Hematopoietic multipotent progenitor cell treated with erythropoietin and hydrocortisone succinate and interleukin-3 and kit ligand, for 8 days (in vitro differentiated cells): ENCODE measurements around the gene SLC8A1.
A peak's percentile ranks its signal among the peaks of the same experiment; 100 is the strongest.

Experiments used
- DNase-seq: peaks from one replicate; pipeline ENCODE4 v3.0.0-alpha.2; 2015

The SLC8A1 gene

DNA sequence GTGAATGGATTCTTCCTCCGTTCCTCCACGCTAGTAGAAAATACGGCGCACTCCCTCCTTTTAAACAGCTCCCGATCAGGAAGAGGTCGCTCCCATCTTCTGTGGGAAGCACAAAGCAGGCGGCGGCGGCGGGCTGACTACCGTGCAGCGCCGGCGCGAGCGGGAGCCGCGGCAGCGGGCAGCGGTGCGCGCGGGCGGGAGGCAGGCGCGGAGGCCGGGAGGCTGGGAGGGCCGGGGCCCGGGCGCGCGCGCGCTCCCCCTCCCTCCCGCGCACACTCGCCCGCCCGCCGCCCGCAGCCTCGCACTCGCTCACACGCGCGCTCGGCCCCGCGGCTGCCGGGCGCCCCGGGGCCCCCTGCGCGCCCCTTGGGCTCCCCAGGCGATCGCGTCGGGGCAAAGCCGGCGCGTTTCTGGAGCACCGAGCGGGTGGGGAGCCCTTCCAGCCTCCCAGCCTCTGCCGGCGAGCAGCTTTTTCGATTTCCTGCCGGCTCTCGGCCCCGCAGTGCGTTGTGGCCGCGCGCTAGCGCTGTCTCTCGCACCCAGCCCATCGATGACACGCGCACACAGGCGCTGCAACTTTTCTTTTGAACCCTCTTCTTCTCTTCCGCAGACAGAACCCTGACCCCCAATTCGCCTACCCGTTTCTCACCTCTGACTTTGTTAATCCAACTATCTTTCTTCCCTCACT, at the start of gene SLC8A1:
SLC8A1 (minus strand) TSS at position 173 of the 688 bp plus-strand sequence.
- no peak for DNase-seq

DNA sequence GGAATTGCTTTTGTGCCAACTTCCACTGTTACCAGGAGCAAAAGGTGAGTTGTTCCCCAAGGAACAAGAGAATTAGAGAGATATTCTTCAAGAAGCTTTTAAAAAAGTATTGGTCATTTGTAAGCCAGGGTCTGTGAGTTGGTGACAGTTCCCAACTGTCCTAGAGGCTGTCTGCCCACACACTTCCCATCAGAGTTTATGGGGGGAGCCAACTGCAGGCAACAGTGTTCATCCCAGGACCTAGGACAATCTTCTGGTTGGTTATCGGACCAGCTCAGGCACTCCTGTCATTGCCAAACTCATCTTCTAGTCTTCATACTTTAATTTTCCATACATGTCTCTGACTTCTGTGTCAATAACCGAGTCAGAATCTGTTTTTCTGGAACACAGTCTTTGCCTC, 47.5 kb upstream of the SLC8A1 start:
- DNase-seq, result no peak

DNA sequence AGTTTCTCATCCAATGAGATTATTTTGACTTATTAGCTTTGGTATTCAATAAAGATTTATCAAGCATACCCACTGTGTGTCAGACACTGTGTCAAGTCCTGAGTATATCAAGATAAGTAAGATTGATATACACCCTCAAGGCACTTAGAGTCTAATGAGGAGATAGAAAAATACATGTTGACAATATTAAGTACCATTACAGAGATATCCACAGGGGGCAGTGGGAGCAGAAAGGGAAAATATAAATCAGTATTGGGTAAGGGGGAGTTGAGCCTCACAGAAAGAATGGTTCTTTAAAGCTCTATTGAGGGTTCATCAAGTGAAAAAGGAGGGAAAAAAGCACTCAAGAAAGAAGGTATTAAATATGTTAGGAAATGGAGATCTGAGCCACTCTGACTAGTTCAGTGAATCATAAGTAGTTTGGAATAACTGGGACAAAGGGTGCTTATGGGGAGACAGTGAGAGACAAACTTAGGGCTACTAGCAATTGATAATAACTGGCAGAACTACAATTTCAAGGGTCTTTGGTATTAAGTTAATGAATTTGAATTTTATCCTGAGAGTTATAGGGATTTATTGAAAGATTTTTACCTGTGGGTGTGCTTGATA, 45.5 kb upstream of the SLC8A1 start:
- DNase-seq, result no peak

DNA sequence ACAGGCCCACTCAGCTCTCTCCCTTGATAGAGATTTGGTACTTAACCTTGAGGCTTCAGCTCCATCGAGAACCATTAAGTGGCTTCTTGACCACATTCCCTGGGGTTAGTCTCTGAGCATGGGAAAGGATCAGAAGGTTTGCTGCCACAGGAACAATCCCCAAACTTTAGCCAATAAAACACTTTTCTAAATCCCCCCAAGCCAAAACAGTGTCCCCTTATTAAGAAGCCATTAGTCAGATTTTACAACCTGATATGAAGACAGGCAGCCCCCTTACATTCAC, 37.7 kb upstream of the SLC8A1 start:
- DNase-seq, result no peak

DNA sequence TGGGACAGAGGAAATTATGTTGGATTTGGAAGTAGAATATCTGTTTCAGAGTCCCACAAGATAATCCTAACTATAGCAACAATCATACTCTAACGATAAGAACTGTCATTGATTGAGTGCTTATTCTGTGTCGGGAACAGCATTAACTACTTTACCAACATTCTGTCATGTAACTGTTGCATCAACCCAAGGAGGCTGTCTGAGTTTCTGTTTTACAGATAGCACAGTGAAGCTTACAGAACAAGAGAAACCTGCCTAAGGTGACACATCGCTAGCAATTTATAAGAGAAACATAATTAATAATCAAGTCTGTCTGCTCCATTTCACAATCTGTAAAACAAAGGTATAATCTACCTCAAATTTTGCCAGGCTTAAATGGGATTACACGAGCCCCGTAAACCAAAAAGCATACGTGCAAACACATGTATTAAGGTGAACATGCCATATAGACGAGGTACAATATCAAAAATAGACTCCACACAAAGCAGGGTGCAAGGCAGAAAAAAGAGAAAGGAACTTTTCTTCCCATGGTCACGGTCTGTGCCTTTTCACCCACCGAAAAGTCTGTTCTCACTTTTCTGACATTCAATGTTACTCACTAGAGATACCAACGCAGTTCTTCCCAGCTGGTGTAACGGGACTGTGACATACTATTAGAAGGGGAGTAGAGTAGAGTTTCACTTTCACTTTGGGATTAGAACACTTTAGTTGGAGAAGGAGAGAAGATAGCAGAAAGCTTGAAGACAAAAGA, 37.2 kb upstream of the SLC8A1 start:
- peak; percentile 1 for DNase-seq

DNA sequence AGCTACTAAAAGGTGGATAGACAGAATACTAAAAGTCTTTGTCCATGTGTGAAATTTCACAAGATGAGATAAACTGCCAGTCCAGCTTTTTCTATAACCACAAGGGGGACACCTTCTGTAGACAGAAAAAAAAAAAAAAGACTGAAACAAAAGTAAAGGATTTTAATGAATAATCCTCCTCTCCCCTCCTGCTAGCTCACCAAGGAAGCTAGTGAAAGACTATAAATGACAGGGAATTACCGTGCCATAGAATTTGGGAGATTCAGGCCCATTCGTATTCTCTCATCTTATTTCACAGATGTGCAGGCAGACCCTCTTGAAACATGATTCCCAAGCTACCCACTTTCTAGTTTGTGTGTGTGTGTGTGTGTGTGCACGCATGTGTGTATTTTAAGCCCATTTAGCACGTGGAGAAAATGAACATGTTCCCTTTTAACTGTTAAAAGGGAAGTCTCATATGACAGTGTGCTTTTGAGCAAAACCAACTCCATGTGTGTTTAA, 36.3 kb upstream of the SLC8A1 start:
- DNase-seq, result no peak

DNA sequence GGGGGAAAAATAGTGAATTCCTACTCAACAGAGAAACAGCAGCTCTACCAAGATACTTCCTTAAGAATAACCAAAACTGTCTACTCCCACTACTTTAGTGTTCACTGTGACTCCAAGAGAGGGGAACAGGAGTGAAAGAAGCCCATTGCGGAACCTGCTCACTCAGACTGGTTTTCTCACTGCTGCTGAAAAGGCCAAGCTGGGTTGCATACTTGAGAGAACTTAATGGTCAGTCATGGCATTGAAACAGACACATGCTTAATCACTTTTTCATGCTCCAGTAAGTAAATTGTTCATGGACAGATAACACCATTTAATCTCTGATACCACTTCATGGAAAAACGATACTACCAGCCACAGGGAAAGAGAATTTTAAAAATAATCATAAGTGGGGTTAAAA, 35.7 kb upstream of the SLC8A1 start:
- no peak for DNase-seq

DNA sequence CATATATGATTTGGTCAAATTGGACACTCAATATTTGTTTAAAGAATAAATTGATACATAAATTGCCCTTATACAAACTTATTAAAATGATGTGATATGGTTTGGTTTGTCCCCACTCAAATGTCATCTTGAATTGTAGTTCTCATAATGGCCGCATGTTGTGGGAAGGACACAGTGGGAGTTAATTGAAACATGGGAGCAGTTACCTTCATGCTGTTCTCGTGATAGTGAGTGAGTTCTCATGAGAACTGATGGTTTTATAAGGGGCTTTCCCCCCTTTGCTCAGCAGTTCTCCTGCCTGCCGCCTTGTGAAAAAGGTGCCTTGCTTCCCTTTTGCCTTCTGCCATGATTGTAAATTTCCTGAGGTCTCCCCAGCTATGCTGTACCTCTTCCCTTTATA, 34.0 kb upstream of the SLC8A1 start:
- no peak for DNase-seq

DNA sequence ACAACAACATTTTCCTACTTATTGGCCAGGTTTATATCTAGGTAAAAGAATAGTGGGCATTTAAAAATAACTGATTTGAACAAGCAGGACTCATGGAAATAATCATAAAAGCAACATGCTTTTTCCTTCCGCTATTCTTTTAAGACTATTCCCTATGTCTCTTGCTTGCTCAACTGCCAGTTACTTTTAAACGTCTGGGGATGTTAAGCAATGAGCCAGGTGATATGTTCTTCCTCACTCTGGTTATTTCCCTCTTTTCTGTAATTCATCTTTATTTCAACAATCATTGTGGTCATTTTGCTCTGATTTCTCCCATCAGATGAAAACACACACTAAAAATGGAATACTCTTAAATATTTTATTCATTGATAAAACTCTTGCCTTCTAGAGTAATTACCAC, 33.4 kb upstream of the SLC8A1 start:
- DNase-seq, result no peak

DNA sequence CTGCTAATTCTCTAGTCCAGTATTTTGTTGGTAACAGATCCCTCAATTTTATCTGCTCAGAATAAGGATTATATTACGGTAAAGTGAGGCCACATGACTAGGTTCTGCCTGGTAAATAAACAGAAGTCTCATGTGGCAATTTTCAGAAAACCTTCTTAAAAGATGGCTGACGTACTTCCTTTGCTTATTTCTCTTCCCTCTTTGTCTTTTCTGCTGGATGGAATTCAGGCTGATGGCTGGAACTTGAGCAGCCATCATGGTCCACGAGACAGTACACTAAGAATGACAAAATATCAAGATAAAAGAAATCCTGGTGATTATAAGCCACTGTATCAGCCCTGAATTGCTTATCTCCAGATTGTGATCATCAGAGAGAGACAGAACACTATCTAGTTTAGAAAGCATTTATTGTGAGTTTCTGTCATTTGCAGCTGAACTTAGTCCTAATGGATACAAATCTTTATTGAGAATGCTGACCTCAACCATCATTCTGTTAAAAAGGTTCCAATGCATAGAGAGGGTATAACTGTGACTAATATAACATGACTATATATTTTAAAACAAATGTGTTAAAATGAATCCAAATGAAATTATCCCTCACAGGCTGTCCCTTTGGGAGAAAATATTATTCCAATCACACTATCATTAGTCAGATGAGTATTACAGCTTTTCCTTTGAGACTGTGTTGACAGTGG, 31.8 kb upstream of the SLC8A1 start:
- no peak for DNase-seq

DNA sequence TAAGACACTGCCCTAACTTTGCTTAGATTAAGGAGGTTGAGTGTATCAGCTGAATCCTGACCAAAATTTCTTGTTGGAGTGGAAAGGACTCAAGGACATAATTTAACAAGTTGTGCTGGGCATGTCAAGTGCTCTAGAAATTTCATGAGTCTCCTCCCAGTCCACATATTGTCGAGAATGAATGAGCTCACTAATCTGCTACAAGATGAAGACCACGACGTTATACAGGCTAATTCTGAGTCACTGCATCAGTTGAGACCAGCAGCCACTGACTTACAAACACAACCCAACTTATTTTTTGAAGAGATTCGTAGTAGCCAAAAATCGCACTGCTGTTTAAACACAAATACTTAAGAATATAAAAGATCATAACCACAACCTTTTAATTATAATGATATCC, 28.7 kb upstream of the SLC8A1 start:
- DNase-seq, result no peak

DNA sequence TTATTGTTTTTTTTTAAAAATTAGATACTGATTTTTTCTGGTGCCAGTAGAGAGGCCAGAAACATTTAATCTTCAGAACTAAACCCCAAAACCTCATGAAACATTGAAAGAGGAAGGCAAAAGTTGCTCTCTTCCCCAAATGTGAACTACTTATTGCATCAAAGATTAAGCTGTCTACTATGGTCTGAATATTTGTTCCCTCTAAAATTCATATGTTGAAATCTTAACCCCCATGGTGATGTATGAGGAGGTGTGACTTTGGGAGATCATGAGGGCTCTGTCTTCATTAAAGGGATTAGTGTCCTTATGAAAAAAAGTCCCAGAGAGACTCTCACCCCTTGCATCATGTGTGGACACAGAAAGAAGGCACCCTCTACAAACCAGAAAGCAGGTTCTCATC, 28.2 kb upstream of the SLC8A1 start:
- no peak for DNase-seq

DNA sequence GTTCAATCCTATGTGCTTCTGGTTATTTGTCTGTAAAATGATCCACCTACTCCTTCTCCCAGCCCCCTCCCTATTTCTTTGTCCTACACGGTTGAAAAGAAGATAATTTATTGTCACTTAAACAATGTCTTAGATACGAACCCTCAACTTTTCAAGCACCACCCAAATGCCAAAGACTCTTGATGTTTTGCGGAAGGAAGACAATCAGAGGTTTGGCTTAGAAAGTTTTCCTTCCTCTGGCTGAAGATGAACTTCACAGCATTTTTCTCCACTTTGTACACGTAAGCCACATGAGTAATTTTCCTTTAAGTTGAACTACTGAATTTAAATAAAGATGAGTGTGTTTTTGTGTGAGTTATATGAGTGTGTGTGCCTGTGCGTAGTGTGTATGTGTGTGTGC, 25.5 kb upstream of the SLC8A1 start:
- no peak for DNase-seq

DNA sequence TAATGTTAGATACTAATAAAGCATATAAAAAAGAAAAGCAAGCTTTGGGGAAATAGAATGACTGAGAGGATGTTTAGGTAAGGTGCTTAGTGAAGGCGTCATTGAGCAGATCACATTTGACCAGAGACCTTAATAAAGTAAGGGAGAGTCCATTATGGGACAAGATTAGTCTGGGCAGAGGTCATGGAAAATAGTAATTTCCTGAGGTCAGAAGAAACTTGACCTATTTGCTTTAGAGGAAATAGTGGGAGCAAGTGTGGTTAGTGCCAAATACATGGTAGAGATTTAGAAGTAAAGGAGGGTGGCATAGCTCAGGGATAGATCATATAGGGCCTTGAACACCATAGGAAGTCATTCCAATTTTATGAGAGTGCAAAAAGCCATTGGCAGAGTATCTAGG, 24.5 kb upstream of the SLC8A1 start:
- DNase-seq, result no peak

DNA sequence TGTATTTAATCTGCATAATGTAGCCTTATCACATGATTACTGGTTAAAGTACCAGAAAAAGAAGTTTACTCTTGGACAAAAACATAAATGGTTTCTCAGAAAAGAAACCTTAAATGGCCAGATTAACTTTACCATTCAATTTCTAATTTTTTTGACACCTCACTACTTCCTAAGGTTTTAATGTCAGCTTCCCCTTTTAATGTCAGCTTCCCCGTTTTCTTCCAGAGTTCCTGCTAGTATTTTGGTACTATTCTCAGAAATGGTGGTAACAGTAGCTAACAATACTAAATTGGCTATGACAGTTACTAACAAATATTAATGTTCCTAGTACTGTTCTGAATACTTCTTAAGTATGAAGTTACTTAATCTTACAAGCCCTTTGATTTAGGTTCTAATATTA, 22.4 kb upstream of the SLC8A1 start:
- DNase-seq, result no peak

DNA sequence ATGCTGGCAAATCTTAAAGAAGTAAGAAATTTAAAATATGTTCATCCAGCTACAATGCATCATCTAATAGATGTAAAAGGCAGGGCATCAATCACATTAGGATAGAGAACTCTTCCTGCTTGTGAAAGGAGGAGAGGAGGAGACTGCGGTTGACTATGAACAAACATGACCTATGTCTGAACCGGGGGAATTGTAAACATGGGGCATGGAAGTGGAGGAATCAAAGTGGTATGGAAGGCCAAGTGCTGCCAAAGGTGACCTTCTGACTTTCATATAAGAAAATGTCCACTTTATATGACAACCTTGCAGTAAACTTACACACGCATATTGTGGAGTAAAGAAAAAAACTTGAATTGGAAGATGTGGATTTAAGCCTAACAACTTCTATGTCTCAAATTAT, 20.0 kb upstream of the SLC8A1 start:
- DNase-seq, result no peak

DNA sequence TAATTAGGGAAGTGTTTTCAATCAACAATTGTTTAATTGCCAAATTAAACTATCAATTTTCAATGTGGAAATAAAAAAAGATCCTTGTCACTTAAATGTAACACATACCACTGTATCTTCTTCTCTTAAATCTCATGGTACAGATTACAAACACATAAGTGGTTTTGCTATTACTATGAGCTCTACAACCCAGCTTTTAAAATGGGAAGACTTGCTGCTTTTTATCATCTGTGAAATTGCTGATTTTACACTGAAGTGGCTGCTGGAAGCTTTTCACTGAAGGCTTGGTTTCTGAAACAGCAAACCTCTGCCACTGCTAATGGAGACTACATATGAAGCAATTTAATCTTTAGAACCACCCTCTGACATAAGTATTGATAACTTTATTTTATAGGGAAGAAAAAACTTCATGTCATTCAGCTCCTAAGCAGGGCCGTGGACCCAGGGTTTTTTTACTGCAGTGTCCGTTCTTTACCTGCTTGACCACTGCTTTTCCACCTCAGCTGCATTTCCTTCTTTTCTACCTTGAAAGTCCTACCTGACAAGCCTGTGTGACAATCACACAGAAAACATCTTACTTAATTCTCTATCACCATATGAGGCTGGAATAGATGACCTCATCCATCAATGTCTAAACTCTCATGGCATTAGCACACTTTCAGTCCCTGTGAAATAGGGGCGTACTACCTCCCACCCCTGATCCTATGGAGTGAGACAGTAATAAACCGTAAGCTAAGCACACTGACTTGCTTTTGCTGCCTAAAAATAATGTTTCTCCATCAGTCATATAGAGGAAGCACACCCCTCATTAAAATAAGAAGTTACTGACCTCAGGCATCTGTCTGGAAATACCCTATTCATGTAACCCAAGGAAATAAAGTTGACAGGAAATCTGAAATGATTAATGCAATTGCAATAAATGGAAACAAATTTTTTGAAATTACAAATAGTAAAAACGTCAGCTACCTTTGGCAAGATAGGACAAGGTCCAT, 19.2 kb upstream of the SLC8A1 start:
- DNase-seq, result no peak

DNA sequence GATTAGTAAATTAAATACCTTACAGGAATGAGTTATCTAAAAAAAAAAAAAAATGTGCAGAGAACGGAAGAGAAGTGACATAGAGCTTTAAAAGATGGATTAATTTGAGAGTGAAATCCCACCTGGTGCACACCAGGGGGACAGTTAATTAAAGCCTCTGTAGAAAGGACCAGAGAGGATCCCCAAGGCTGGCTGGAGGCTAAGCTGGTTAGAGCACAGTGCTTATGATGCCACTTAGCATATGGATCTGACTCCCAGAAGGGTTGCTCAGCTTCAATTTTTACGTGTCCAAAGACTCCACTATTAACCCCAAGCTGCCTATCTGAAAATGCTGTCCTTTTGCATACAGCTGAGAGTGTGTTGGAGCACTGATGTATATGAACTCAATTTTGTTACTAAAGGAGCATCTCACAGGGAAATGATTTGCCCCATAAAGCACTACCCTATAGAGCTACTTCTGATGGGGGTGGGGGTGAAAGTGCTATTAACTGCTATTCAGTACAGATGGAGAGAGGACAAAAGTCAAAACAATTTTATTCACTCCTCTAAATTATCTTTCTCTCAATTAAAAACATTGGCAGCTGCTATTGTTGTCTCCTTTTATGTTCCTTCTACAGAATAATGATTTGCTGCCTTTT, 15.2 kb upstream of the SLC8A1 start:
- no peak for DNase-seq

DNA sequence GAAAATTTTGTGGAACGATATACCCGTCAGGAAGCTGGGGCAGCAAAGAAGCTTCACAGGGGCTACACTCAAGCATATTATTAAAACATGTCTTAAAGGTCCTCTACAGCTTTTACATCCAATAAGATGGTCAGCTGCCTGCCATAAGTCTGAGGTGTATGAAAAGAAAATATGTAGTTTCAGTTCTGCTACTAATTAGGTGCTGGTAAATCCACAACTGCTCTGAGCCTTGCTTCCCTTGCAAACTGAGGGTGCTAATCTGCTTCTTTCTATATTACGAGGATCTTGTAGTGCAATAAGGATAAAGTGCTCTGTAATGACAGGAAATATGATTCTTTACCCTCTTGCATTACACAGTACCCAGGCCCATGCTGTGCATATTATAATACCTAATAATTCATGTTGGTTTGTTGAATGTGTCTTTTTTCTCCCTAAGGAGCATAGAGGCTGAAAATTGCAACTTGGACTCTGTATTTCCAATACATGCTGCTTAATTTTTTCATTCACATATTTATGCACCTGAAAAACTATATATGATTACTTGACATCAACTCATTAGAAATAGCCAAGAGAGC, 14.5 kb upstream of the SLC8A1 start:
- no peak for DNase-seq

DNA sequence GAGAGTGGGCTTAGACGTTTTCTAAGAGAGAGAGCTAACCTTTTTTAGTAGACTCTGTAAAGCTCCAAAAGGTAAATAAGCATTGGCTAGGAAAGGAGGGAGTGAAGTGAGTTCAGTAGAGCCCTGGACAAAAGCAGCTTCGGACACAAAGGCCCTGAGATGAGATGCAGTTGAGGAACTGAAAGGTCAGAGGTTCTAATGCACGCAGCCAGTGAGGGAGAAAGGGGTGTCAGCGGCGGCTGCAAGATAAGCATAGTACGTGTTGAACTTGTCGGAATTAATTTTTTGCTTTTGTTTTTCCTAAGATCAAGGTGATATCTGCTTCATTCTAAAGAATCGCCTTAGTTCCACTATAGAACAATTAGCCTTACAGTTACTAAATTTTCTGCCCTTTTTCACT, 11.2 kb upstream of the SLC8A1 start:
- DNase-seq, result no peak

DNA sequence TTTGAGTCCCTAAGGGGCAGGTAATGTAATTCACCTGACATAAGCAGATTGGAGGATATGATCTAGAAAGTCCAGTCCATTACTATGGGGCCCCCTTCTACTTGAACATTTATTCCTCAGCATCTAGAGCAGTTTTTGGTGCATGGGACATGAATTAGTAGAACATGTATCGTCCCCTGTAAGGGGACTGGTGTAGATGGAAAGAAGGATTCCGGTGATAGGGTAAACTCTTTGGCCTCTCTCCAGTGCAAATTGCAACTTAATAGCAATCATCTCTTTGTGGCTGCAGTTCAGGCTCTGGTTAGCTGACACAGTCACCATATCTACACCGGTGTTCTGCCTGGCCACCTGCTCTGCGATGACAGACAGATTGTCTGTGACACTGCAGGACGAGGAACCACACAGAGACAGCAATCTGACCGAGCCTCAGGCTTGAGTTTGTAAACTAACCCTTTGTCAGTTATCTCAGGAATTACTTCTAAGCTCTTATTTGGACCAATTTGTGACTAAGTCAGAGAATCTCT, 6.4 kb upstream of the SLC8A1 start:
- no peak for DNase-seq
